Measurements from ENCODE around the gene MICU1.

MICU1 gene

DNA sequence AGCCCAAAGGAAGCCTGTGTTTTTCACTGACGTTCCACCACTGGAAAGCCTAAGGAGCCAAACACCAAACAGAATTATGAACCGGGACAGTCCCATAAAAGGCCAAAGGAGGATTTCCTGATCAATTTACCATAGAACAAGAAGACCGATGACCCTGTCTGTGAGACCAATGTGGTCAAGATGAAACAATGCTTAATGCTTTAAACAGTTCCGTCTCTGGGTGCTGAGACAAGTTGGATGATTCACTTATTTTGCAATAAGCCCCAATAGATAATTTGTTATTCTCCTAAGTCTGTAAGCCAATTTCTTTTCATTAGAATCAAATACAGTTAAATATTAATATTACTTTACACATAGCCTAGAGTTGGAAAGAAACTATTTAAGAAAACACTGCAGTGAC is 134.9 kb downstream of the MICU1 start:
- TF ChIP-seq, protein P1, sequence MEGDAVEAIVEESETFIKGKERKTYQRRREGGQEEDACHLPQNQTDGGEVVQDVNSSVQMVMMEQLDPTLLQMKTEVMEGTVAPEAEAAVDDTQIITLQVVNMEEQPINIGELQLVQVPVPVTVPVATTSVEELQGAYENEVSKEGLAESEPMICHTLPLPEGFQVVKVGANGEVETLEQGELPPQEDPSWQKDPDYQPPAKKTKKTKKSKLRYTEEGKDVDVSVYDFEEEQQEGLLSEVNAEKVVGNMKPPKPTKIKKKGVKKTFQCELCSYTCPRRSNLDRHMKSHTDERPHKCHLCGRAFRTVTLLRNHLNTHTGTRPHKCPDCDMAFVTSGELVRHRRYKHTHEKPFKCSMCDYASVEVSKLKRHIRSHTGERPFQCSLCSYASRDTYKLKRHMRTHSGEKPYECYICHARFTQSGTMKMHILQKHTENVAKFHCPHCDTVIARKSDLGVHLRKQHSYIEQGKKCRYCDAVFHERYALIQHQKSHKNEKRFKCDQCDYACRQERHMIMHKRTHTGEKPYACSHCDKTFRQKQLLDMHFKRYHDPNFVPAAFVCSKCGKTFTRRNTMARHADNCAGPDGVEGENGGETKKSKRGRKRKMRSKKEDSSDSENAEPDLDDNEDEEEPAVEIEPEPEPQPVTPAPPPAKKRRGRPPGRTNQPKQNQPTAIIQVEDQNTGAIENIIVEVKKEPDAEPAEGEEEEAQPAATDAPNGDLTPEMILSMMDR (IDR thresholded peaks at IDR 0.05; ENCODE audit: insufficient read depth, low read length, poor library complexity, severe bottlenecking): no peak
- no peak for TF ChIP-seq EZH2phosphoT487 (conservative IDR thresholded peaks at IDR 0.05; ENCODE audit: low read length)
- no peaks in the 10 kb centered on the region for H3K27me3 ChIP-seq (ENCODE audit: low read length)
- H3K9ac ChIP-seq (ENCODE audit: low read length): no peak overlapping the region
- no peaks in the 10 kb centered on the region for H3K9me3 ChIP-seq (ENCODE audit: insufficient read depth, low read length)
- H4K20me1 ChIP-seq (ENCODE audit: low read depth, low read length): no peaks in the 10 kb centered on the region
- H2AFZ ChIP-seq (ENCODE audit: low read depth, low read length, severe bottlenecking): no peak overlapping the region
- no peak overlapping the region for H3K4me2 ChIP-seq (ENCODE audit: low read depth, low read length, poor library complexity, severe bottlenecking)
- H3K4me3 ChIP-seq (ENCODE audit: insufficient read depth, low read length, poor library complexity, severe bottlenecking): no peak overlapping the region
- no peak overlapping the region for H3K27ac ChIP-seq (ENCODE audit: low read depth, low read length)
- no peaks in the 10 kb centered on the region for H3K9me2 ChIP-seq (replicated peaks; ENCODE audit: insufficient read depth, low read length)
- no peaks in the 10 kb centered on the region for H3F3A ChIP-seq (ENCODE audit: insufficient read depth)
- no peaks in the 10 kb centered on the region for H3K79me2 ChIP-seq (ENCODE audit: insufficient read depth, low read length)
- H3K36me3 ChIP-seq (ENCODE audit: low read length): no peaks in the 10 kb centered on the region

DNA sequence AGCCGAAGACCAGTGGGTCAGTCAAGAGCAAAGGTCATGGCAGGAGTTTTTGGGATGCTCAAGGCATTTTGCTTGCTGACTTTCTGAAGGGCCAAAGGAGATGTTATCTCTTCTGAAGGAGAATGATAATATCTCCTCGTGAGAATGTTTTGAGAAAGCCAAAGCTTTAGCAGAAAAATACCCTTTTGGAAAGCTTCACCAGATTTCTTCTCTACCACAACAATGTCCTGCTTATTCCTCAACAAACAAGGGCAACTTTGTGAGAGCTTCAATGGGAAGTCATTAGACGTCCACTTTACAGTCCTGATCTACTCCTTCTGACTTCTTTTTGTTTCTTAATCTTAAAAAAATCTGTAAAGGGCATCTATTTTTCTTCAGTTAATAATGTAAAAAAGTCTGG is 138.4 kb downstream of the MICU1 start:
- no peaks in the 10 kb centered on the region for H3K9me2 ChIP-seq (replicated peaks; ENCODE audit: insufficient read depth, low read length)
- no peak overlapping the region for H3K9ac ChIP-seq (ENCODE audit: low read length)
- no peak for TF ChIP-seq EZH2phosphoT487 (conservative IDR thresholded peaks at IDR 0.05; ENCODE audit: low read length)
- TF ChIP-seq, protein P1 (IDR thresholded peaks at IDR 0.05; ENCODE audit: insufficient read depth, low read length, poor library complexity, severe bottlenecking): no peak
- no peaks in the 10 kb centered on the region for H3K79me2 ChIP-seq (ENCODE audit: insufficient read depth, low read length)
- no peaks in the 10 kb centered on the region for H3K36me3 ChIP-seq (ENCODE audit: low read length)
- no peaks in the 10 kb centered on the region for H3K27me3 ChIP-seq (ENCODE audit: low read length)
- H4K20me1 ChIP-seq (ENCODE audit: low read depth, low read length): no peaks in the 10 kb centered on the region
- H3K4me2 ChIP-seq (ENCODE audit: low read depth, low read length, poor library complexity, severe bottlenecking): no peak overlapping the region
- no peak overlapping the region for H2AFZ ChIP-seq (ENCODE audit: low read depth, low read length, severe bottlenecking)
- H3F3A ChIP-seq (ENCODE audit: insufficient read depth): no peaks in the 10 kb centered on the region
- no peak overlapping the region for H3K4me3 ChIP-seq (ENCODE audit: insufficient read depth, low read length, poor library complexity, severe bottlenecking)
- no peaks in the 10 kb centered on the region for H3K9me3 ChIP-seq (ENCODE audit: insufficient read depth, low read length)
- H3K27ac ChIP-seq (ENCODE audit: low read depth, low read length): no peak overlapping the region

DNA sequence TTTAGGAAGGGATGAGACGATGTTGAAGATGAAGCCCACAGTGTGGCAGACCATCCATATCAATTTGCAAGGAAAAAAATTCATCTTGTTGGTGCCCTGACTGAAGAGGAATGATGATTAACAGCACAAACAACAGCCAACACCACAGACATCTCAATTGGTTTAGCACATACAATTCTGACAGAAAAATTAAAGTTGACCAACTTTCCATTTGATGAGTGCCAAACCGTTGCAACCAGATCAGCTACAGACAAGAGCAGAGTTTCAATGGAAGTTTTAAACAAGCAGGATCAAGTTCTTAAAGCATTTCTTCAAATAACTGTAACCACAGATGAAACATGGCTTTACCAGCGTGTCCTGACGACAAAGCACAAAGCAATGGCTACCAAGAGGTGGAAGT is 138.8 kb downstream of the MICU1 start:
- H3K9me3 ChIP-seq (ENCODE audit: insufficient read depth, low read length): no peaks in the 10 kb centered on the region
- H3K27me3 ChIP-seq (ENCODE audit: low read length): no peaks in the 10 kb centered on the region
- H3K27ac ChIP-seq (ENCODE audit: low read depth, low read length): no peak overlapping the region
- H3F3A ChIP-seq (ENCODE audit: insufficient read depth): no peaks in the 10 kb centered on the region
- H3K9me2 ChIP-seq (replicated peaks; ENCODE audit: insufficient read depth, low read length): no peaks in the 10 kb centered on the region
- TF ChIP-seq, protein P1 (IDR thresholded peaks at IDR 0.05; ENCODE audit: insufficient read depth, low read length, poor library complexity, severe bottlenecking): no peak
- TF ChIP-seq EZH2phosphoT487 (conservative IDR thresholded peaks at IDR 0.05; ENCODE audit: low read length): no peak
- no peaks in the 10 kb centered on the region for H4K20me1 ChIP-seq (ENCODE audit: low read depth, low read length)
- H2AFZ ChIP-seq (ENCODE audit: low read depth, low read length, severe bottlenecking): no peak overlapping the region
- no peaks in the 10 kb centered on the region for H3K36me3 ChIP-seq (ENCODE audit: low read length)
- no peaks in the 10 kb centered on the region for H3K79me2 ChIP-seq (ENCODE audit: insufficient read depth, low read length)
- H3K4me2 ChIP-seq (ENCODE audit: low read depth, low read length, poor library complexity, severe bottlenecking): no peak overlapping the region
- H3K9ac ChIP-seq (ENCODE audit: low read length): no peak overlapping the region
- H3K4me3 ChIP-seq (ENCODE audit: insufficient read depth, low read length, poor library complexity, severe bottlenecking): no peak overlapping the region

All from SU-DHL-6 (cell line).